Fibroblast of peridontal ligament (primary cell): Measurements from ENCODE around the gene VPS8.
A peak's percentile ranks its signal among the peaks of the same experiment; 100 is the strongest.

Experiments
- DNase-seq: peaks from one replicate; pipeline ENCODE4 v3.0.0-alpha.2; 2010; ENCODE audit errors: extremely low read depth

The VPS8 gene

GRCh38 chr3:184812662-184813042 lies 686 bp downstream of the VPS8 start:
- DNase-seq = no peak

GRCh38 chr3:184813357-184813756 lies 1.4 kb downstream of the VPS8 start:
- DNase-seq = no peak

GRCh38 chr3:184814214-184814613 lies 2.2 kb downstream of the VPS8 start:
- peak; percentile 30 for DNase-seq

GRCh38 chr3:184815046-184815930 lies 3.3 kb downstream of the VPS8 start:
- peak; percentile 97 for DNase-seq

GRCh38 chr3:184816614-184817013 lies 4.6 kb downstream of the VPS8 start:
- DNase-seq = no peak

GRCh38 chr3:184820525-184820924 lies 8.6 kb downstream of the VPS8 start:
- DNase-seq = no peak

- no peak for DNase-seq
Measured at GRCh38 chr3:184821034-184821433, 9.1 kb downstream of the VPS8 start.

GRCh38 chr3:184822081-184822480 lies 10.1 kb downstream of the VPS8 start:
- DNase-seq = no peak

GRCh38 chr3:184822654-184823053 lies 10.7 kb downstream of the VPS8 start:
- peak; percentile 33 for DNase-seq

- no peak for DNase-seq
Measured at GRCh38 chr3:184823990-184824389, 12.0 kb downstream of the VPS8 start.

GRCh38 chr3:184825121-184825820 lies 13.3 kb downstream of the VPS8 start:
- no peak for DNase-seq

- DNase-seq = no peak
Measured at GRCh38 chr3:184827572-184827971, 15.6 kb downstream of the VPS8 start.

GRCh38 chr3:184832044-184832443 lies 20.1 kb downstream of the VPS8 start:
- DNase-seq = no peak

- DNase-seq = no peak
Measured at GRCh38 chr3:184832903-184833302, 20.9 kb downstream of the VPS8 start.

GRCh38 chr3:184836090-184836822 lies 24.3 kb downstream of the VPS8 start:
- DNase-seq = no peak

GRCh38 chr3:184842433-184842832 lies 30.5 kb downstream of the VPS8 start:
- peak; percentile 3 for DNase-seq

- no peak for DNase-seq
Measured at GRCh38 chr3:184845819-184846218, 33.9 kb downstream of the VPS8 start.

GRCh38 chr3:184846496-184846895 lies 34.5 kb downstream of the VPS8 start:
- no peak for DNase-seq

GRCh38 chr3:184848934-184849333 lies 37.0 kb downstream of the VPS8 start:
- DNase-seq = no peak

- DNase-seq = no peak
Measured at GRCh38 chr3:184850201-184850600, 38.2 kb downstream of the VPS8 start.

- no peak for DNase-seq
Measured at GRCh38 chr3:184857099-184857498, 45.1 kb downstream of the VPS8 start.

- no peak for DNase-seq
Measured at GRCh38 chr3:184864000-184864399, 52.0 kb downstream of the VPS8 start.
